Skin of body (tissue), 2 donors: ENCODE results near the gene TGM3. TPM values are rescaled to one million over a fixed set of nuclear protein-coding genes. Genes with fewer than 3 reads are reported as not detected.
"Not testable (repeated sequence)": the region's sequence is repeated elsewhere in the genome, so short reads cannot be mapped to it uniquely, and the experiment has no call there.

ENCODE experiments used
- DNase-seq: peaks from one replicate; lab custom pipeline; 2025; lab: John Stamatoyannopoulos, UW
- total RNA-seq: library from RNA; depleted of rRNA; stranded (reverse); fragments of >200 nt; gene quantifications from one replicate; pipeline ENCODE4 v1.2.3, GENCODE V29; 2014

The TGM3 gene, protein sequence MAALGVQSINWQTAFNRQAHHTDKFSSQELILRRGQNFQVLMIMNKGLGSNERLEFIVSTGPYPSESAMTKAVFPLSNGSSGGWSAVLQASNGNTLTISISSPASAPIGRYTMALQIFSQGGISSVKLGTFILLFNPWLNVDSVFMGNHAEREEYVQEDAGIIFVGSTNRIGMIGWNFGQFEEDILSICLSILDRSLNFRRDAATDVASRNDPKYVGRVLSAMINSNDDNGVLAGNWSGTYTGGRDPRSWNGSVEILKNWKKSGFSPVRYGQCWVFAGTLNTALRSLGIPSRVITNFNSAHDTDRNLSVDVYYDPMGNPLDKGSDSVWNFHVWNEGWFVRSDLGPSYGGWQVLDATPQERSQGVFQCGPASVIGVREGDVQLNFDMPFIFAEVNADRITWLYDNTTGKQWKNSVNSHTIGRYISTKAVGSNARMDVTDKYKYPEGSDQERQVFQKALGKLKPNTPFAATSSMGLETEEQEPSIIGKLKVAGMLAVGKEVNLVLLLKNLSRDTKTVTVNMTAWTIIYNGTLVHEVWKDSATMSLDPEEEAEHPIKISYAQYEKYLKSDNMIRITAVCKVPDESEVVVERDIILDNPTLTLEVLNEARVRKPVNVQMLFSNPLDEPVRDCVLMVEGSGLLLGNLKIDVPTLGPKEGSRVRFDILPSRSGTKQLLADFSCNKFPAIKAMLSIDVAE
- 16.6 TPM for total RNA-seq

DNA sequence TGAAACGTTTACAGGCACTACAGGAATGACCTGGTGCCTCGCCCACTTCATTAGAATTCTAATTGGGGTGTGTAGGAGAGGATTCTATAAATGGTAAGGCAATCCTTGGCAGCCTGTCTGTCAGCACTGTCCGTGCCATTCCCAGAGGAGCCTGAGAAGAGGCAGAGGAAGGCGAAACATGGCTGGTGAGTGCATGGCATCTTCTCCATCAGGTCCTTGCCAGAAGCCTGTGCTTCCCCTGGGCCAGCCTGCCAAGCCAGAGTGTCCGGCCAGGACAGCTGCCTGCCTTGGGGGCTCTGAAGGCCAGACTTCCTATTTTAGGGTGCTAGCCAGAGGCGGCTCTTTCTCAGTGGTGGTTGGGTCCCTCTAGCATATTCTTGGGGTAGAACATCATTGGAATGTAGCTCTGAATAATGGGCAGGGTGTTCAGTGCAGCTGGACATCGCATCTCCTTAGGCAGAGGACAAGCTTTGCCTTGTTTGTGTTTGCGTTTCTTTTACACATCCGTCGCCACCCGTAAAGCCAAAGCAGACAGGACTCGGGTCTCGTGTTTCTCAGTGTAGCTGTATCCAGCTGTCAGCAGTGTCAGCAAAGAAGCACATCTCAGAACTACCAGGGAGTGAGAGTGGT lies at the start of gene TGM3:
TGM3 (plus strand) TSS at position 116 of the 630 bp plus-strand sequence; CDS start at position 179, 63 bp downstream.
- DNase-seq, result no peak

- DNase-seq, result no peak
These were observed 49.7 kb upstream of the TGM3 start for GRCh38 chr20:2246069-2246491.

- DNase-seq, result no peak
These were observed 47.0 kb upstream of the TGM3 start for GRCh38 chr20:2248837-2249236.

GRCh38 chr20:2249935-2250334 lies 45.9 kb upstream of the TGM3 start:
- no peak for DNase-seq

DNA sequence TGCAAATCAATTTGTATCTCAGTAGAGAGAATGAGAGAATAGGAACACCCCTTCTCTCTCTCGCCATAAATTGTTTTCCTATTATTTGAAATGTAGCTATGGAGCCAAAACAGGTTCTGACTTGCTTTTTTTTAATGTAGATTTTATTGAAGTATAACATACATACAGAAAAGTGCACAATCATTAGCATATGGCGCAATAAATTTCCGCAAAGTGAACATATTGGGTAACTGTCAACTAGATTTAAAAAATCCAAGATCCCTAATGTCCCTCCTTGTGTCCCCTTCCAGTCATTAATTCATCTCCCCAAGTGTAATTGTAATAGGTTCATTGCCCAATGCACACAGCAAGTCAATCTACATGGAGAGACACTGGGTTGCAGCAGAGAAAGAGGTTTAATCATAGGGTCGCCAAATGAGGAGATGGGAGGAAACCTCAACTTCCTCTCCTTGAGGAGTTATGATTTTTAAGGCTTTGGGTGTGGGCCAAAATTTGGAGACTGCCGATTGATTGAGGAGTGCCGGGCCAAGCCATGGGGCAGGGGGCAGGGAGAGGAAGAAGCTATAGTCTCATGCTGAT lies 43.3 kb upstream of the TGM3 start:
- DNase-seq, result no peak

DNA sequence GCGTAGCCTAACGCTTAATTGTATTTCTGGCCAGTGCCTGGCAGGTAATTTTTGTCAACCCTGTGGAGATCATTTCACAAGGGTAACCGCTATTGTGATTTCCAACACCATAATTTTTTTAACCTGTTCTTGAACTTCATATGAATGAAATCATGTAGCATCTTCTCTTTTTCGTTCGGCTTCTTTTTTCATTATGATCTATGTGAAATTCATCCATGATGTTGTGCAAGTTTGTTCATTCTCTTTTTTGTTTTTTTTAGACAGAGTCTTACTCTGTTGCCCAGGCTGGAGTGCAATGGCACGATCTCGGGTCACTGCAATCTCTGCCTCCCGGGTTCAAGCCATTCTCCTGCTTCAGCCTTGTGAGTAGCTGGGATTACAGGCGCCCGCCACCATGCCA lies 42.5 kb upstream of the TGM3 start:
- no peak for DNase-seq

GRCh38 chr20:2254333-2254732 lies 41.5 kb upstream of the TGM3 start:
- DNase-seq, result no peak

DNA sequence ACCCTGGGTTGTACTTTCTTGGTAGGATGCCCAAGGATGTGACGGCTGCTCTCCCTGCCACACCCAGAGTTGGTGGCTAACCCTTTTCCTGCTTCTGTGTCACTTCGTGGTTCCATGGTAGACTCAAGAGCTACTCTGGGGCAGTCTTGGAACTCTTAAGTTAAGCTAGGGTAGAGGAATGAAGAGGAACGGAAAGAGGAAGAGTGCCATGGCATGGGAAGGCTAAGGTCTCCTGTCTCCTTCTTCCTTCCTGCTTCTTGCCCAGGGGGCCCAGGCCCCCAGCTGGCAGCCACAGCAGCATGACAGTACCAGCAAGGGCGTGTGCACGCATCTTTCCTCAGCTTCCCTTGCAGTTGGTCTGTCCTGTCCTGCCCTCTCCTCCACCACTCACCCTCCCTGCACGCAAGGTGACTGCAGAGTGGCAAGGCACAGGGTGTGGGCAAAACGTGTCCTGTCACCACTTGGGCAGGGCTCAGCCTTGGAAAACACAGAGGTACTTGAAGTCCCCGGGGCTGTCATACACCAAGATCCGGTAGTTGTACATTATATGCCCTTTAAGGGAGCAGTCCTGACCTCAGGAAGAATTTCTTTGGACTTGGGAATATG lies 39.8 kb upstream of the TGM3 start:
- DNase-seq, result no peak

GRCh38 chr20:2259731-2260130 lies 36.1 kb upstream of the TGM3 start:
- no peak for DNase-seq

- no peak for DNase-seq
These were observed 35.6 kb upstream of the TGM3 start for GRCh38 chr20:2260250-2260649.

- no peak for DNase-seq
These were observed 34.7 kb upstream of the TGM3 start for GRCh38 chr20:2261046-2261485.

DNA sequence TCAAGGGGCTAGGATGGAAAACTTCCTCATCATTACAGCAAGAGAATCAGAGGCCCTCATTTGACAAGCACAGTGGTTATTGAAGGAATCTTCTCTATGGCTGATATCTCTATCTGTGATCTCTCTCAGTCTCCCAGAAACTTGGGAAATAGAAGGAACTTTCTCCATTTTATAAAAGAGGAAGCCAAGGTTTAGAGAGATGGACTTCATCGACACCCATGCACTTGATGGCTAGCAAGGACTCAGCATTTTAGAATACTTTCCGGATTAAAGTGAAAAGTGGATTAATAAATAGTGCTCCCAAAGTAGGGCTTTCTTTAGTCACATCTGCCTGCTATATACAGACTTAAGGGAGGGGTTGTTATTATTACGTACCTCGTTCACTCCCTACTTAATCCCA lies 34.2 kb upstream of the TGM3 start:
- no peak for DNase-seq

GRCh38 chr20:2264118-2264517 lies 31.7 kb upstream of the TGM3 start:
- DNase-seq, result no peak

DNA sequence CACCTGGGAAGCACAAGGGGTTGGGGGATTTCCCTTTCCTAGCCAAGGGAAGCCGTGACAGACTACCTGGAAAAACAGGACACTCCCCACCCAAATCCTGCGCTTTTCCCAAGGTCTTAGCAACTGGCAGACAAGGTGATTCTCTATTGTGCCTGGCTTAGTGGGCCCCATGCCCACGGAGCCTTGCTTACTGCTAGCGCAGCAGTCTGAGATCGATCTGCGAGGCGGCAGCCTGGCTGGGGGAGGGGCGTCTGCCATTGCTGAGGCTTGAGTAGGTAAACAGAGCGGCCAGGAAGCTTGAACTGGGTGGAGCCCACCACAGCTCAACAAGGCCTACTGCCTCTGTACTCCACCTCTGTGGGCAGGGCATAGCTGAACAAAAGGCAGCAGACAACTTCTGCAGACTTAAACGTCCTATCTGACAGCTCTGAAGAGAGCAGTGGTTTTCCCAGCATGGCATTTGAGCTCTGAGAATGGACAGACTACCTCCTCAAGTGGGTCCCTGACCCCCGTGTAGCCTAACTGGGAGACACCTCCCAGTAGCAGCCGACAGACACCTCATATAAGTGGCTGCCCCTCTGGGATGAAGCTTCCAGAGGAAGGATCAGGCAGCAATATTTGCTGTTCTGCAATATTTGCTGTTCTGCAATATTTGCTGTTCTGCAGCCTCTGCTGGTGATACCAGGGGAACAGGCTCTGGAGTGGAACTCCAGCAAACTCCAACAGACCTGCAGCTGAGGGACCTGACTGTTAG lies 31.0 kb upstream of the TGM3 start:
- not testable (repeated sequence) for DNase-seq

DNA sequence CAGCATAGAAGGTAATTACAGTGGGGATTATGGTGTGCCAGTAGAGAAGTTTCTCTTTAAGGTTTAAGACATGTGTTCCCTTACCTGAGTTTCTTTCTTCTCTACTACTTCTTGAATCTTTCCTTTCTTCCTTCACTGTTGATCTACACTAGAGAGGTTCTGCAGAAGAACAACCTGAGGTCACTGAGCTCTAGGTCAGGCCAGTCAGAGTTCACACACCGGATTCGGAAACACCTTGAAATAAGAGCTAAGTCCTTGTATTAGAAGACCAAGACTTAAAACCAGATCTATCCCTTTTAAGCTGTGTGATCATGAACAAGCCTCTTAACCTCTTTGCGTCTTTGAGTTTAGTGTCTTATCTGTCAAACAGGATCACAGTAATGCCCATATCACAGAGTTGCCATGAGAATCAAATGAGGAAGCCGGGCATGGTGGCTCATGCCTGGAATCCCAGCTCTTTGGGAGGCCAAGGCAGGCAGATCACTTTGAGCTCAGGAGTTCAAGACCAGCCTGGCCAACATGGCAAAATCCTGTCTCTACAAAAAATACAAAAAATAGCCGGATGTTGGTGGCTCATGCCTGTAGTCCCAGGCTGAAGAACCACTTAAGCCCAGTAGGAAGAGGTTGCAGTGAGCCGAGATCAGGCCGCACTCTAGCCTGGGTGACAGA lies 22.0 kb upstream of the TGM3 start:
- DNase-seq, result no peak

DNA sequence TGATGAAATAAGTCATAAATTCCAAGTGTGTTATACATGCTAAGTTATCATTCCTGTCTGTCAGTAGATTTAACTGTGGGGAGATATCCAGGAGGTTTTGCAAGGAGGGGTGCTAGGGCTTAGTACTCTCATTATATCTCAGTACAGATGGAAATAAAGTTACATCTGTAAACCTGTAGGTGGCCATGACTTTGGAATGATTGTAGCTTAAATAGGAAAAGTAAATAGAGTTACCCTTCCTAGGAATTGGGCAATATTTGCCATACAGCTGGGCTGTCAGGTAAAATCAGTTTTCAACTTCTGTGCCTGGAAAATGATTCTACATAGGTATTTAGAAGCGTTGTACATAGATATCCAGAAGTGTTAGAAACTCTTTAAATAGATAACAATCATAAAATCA lies 19.8 kb upstream of the TGM3 start:
- DNase-seq, result no peak

DNA sequence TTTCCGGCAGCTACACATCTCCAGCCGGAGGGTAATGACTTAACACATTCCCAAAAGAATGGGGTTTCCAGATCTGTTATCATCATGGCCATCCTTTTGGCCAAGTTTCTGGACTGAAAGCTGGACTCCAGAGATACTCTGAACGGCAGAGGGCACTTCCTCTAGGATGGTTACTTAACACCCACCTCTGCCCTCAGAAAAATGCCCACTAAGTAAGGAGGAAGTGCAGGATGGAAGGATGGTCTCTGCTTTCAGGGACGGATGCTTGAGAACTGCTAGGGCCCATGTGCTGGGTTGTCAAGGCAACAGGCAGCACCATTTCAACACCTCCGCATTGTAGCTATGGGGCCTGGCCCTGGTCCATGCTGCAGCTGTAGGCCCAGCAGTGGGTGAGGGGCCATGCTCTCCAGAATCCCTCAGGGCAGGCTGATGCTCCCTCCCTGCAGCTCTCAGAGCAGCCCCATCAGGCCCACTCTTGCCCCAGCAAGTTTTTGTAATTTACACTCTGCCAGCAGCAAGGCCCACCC lies 16.5 kb upstream of the TGM3 start:
- no peak for DNase-seq

GRCh38 chr20:2280082-2280481 lies 15.7 kb upstream of the TGM3 start:
- no peak for DNase-seq

- DNase-seq, result no peak
These were observed 14.2 kb upstream of the TGM3 start for GRCh38 chr20:2281563-2281962.

DNA sequence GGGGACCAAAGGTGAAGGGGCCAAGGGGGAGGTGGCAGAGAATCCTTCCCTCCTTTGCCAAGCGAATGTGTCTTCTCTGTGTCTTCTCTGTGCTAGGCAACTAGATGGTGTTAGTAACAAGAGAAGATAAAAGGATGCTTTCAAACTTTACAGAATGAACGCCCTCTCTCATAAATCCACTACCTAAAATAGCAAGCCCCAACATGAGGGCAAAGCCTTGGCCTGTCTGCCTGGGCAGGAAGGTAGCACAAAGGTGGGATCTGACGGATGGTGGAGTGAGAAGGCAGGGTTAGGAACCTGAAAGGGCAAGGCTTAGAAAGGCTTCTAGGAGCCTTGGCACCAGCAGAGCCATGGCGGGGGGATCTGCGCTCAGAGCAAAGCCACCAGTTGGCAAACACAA lies 13.6 kb upstream of the TGM3 start:
- no peak for DNase-seq
